ENCODE data around the gene CDKL1.
"Not testable (repeated sequence)": the region's sequence is repeated elsewhere in the genome, so short reads cannot be mapped to it uniquely, and the experiment has no call there.

CDKL1 gene

DNA sequence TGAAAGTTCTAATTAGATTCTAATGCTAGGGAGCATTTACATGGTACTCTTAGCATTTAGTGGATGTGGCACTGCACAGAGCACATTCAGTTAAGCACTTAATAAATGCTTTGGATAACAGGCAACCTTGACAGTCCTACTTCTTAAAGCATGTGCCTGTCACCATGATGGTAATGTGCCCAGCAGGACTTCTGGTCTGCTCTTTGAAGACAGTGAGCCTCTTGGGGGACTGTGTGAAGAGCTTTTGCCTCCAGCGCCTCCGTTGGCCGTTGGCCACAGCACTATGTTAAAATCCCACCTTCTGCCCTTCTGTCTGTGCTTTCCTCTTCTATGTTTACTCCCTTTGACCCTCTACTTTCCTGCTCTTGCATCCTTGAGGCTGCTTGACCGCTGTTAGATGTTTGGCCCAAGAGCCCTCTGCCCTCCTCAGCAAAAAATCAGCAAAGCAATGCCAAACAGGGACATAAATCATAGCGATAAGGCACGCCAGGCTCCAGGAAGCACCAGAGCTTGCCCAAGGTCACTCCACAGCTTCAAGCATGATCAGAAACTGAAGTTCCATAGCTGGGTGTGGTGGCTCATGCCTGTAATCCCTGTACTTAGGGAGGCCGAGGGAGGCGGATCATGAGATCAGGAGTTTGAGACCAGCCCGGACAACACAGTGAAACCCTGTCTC lies 8.3 kb downstream of the CDKL1 start:
- no peak for FAIRE-seq

DNA sequence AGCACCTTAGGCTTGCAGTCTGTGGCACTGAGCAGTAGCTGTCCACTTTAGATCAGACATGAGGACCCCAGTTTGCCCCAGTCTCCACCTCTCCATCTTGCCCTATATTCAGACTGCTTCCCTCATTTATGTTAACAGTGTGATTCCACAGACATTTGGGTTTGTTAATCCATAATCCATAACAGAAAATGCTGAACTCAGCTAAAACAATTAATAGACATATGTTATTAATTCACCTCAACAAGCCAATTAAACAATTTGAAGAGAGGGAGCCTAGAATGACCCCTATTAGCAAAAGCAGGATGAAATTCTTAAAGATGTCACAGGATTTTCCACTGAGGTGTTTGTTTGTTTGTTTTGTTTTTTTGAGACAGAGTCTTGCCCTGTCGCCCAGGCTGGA lies 9.1 kb downstream of the CDKL1 start:
- FAIRE-seq = no peak
- no peak for DNase-seq (ENCODE audit: insufficient read length, low spot score)

More for the DNA sequence above, 8.3 kb downstream of the CDKL1 start:
- DNase-seq (ENCODE audit: insufficient read length, low spot score) = no peak

DNA sequence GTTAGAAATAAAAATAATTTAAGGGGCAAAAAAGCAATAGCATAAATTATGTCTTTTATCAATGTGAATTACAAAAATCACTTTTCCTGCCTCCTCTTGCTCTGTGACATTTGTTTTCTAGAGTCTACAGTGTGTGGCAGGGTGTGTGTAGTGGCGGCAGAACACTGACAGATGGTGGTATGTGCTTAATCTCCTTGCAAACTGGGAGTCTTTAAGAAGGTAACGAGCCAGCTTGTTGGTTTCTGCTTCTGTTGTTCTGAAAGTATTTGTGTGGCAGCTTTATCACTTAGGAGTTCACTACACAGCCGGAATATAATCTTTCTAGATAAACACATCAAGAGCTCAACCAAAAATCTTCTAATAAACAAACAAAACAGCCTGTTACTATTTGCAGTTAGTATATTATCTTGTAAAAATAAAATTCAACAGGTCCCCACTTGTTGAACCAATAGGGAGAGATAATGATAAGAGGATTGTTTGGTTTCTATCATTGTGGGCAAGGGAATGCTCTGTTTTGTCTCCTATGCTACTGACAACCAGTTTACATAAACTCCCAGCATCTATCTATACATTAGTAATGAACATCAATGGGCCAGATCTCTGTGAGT lies 13.0 kb downstream of the CDKL1 start:
- no peak for FAIRE-seq
- no peak for DNase-seq (ENCODE audit: insufficient read length, low spot score)

DNA sequence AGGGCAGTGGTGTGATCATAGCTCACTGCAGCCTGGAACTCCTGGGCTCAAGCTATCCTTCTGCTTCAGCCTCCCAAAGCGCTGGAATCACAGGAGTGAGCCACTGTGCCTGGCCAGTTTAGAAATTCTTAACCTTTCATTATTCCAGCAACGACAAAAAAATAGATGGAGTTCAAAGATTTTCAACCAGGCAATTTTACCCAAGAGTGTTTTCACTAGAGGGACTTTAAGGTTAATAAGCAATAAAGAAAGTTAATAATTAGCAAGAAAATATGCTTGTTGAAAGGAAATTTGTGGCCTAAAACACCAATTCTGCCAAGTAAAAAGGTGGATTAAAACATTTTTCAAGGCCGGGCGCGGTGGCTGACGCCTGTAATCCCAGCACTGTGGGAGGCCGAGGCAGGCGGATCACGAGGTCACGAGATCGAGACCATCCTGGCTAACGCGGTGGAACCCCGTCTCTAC lies 14.8 kb downstream of the CDKL1 start:
- DNase-seq (ENCODE audit: insufficient read length, low spot score) (no peak), FAIRE-seq (no peak)

GRCh38 chr14:50381008-50381407 lies 15.7 kb downstream of the CDKL1 start:
- no peak for FAIRE-seq
- no peak for DNase-seq (ENCODE audit: insufficient read length, low spot score)

- FAIRE-seq (no peak), DNase-seq (ENCODE audit: insufficient read length, low spot score) (no peak)
These were observed 16.2 kb downstream of the CDKL1 start for GRCh38 chr14:50380455-50380854.

DNA sequence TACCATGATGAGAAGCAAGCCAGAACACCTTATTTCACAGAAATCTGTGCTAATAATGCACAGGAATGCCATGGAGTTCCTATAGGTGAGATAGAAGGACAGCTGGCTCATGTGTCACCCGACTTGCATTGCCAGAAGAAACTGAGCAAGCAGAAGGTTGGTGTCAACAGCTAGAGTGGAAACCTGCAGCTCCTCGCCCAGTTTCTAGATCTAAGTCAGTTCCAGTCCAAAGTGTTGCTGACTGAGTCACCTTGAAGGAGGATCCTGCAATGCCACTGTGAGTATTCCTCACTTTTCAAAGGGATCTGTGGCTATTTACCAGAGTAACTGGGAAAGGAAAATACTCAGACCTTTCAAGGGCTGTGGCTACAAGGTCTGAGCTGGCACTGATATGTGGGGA lies 17.1 kb downstream of the CDKL1 start:
- FAIRE-seq = no peak

DNA sequence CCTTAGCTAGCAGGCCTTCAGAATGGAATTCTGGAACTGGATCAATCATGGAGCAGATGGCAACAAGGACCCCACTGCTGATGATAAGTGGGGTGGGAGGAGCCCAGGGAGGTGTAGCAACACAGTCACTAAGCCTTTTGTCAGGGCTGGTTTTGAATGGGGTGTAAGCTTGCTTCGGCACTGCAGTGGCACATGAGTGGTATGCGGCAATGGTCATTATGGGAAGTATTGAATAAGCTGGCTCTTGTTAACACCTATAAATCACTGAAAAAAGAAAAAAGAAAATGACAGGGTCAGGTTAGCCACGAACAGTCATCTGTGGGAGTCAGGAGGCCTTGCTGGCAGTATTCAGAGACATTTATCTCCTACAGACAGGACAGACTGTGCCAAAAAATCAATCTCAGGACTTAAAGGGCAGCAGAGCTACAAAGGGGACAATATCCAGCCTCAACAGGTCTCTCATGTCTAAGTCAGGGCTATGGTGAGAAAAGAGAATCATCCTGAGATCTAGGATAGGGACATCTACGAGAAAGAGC lies 19.1 kb downstream of the CDKL1 start:
- no peak for FAIRE-seq
- DNase-seq (ENCODE audit: insufficient read length, low spot score) = no peak

More for the DNA sequence above, 17.1 kb downstream of the CDKL1 start:
- DNase-seq (ENCODE audit: insufficient read length, low spot score) = no peak

DNA sequence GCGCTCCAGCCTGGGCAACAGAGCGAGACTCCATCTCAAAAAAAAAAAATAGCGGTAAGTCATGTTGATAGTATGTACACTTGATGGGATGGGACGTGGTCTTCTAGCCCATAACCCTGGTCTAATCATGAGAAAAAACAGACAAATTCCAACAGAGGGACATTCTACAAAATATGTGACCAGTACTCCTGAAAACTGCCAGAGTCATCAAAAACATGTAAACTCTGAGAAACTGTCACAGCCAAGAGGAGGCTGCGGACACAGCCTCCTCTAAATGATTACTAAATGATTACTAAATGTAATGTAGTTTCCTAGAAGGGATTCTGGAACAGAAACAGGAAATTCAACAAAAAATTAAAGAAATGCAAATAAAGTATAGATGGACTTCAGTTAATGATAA lies 20.9 kb downstream of the CDKL1 start:
- FAIRE-seq (no peak), DNase-seq (ENCODE audit: insufficient read length, low spot score) (no peak)

GRCh38 chr14:50373959-50374358 lies 22.7 kb downstream of the CDKL1 start:
- no peak for DNase-seq (ENCODE audit: insufficient read length, low spot score)
- no peak for FAIRE-seq

- FAIRE-seq (no peak), DNase-seq (ENCODE audit: insufficient read length, low spot score) (no peak)
These were observed 25.1 kb downstream of the CDKL1 start for GRCh38 chr14:50371546-50371945.

DNA sequence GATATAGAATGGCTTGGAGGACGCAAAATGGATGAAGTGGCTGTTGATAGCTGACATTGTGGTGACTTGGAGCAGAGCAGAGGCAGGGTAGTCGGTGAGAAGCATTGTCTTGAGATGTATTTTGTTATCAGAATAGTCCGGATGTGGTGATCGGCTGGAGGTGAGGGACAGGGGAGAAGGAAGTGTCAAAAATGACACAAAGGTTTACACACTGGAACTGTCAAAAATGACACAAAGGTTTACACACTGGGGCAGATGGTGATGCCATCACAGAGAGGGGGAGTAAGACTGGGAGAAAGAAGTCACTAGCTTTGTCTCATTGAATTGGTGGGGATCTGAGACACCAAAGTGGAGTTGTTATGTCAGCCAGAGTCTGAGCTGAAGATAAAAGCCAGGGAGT lies 30.1 kb downstream of the CDKL1 start:
- FAIRE-seq = no peak
- DNase-seq (ENCODE audit: insufficient read length, low spot score) = no peak

DNA sequence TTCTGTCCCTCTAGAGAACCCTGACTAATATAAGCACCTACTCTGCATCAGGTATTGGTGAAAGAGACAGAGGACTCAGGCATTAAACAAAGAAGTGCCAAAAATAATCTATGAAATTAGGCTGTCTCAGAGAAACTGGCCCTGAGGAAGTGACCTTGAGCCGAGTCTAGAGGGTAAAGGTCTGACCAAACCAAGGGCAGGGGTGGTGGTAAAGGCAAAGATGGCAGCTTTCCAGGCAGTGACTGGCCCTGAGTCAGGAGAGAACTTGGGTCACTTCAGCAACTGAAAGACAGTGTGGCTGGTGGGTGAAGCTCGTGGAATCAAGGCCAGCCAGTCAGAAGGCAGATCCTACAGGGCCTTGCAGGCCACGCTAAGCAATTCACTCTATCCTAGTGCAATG lies 30.6 kb downstream of the CDKL1 start:
- FAIRE-seq (no peak), DNase-seq (ENCODE audit: insufficient read length, low spot score) (no peak)

DNA sequence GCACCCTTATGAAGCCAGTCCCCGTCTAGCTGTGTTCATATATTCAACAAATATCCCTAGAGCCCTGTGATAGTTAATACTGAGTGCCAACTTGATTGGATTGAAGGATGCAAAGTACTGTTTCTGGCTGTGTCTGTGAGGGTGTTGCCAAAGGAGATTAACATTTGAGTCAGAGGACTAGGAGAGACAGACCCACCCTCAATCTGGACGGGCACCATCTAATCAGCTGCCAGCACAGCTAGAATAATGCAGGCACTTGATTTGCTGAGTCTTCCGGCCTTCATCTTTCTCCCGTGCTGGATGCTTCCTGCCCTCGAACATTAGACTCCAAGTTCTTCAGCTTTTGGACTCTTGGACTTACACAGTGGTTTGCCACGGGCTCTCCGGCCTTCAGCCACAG lies 31.1 kb downstream of the CDKL1 start:
- FAIRE-seq; DNase-seq (ENCODE audit: insufficient read length, low spot score): not testable (repeated sequence)

GRCh38 chr14:50364792-50365191 lies 31.9 kb downstream of the CDKL1 start:
- DNase-seq (ENCODE audit: insufficient read length, low spot score) = no peak
- peak; percentile 42 for FAIRE-seq

DNA sequence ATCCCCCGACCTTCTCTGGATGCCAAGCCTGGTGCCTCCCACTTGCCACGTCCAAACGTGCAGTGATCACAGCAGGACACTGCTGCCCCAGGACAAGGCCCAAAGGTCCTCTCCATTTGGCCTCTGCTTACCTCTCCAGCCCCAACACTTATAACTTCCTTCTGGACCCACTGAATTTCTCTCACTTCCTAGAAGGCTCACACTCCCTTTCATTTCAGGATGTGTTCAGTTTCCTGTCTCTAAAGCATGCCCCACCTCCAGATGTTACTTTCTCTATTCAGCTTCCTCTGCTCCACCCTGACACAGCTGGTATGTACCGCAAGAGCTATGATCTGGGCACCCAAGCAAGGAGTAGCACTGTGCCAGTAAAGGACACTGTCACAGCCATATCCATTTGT lies 33.0 kb downstream of the CDKL1 start:
- DNase-seq (ENCODE audit: insufficient read length, low spot score) (peak; percentile 70), FAIRE-seq (peak; percentile 97)

GRCh38 chr14:50362764-50363713 lies 33.6 kb downstream of the CDKL1 start:
- no peak for DNase-seq (ENCODE audit: insufficient read length, low spot score)

DNA sequence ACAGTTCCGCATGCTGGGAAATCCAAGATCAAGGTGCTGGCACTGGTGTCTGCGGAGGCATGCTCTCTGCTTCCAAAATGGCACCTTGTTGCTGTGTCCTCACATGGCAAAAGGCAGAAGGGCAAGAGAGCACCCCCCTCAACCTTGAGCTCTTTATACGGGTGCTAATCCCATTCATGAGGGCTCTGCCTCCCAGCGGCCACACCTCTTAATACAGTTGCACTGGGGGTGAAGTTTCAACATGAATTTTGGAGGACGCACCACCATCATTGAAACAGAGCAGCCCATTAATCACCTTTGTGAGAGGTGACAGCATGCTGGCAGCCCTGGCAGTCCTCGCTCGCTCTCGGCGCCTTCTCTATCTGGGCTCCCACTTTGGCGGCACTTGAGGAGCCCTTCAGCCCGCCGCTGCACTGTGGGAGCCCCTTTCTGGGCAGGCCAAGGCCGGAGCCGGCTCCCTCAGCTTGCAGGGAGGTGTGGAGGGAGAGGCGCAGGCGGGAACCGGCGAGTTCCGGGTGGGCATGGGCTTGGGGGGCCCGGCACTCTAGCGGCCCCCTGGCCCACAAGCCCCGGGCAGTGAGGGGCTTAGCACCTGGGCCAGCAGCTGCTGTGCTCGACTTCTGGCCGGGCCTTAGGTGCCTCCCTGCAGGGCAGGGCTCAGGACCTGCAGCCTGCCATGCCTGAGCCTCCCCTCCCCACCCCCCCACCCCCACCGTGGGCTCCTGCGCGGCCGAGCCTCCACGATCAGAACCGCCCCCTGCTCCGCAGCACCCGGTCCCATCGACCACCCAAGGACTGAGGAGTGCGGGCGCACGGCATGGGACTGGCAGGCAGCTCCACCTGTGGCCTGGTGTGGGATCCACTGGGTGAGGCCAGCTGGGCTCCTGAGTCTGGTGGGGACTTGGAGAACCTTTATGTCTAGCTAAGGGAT lies 34.9 kb downstream of the CDKL1 start:
- not testable (repeated sequence) for DNase-seq (ENCODE audit: insufficient read length, low spot score)

More at GRCh38 chr14:50362764-50363713, 33.6 kb downstream of the CDKL1 start:
- FAIRE-seq = peak; percentile 40

GRCh38 chr14:50360851-50361250 lies 35.8 kb downstream of the CDKL1 start:
- FAIRE-seq = no peak

More for the DNA sequence above, 34.9 kb downstream of the CDKL1 start:
- FAIRE-seq = not testable (repeated sequence)

GRCh38 chr14:50360093-50360492 lies 36.6 kb downstream of the CDKL1 start:
- DNase-seq (ENCODE audit: insufficient read length, low spot score) (no peak), FAIRE-seq (no peak)

More at GRCh38 chr14:50360851-50361250, 35.8 kb downstream of the CDKL1 start:
- no peak for DNase-seq (ENCODE audit: insufficient read length, low spot score)

All from GM19239 (cell line).